NB4 (cell line): ENCODE results near the gene PERCC1.

Experiments used
- CTCF ChIP-seq: IDR thresholded peaks from one replicate; pipeline ENCODE4 v1.5.1; 2012; ENCODE audit warnings: low read depth, low read length
- MAX ChIP-seq: IDR thresholded peaks from 2 replicates; pipeline ENCODE4 v1.6.1; 2011; ENCODE audit warnings: low read depth, low read length
- MYC ChIP-seq: IDR thresholded peaks from 2 replicates; pipeline ENCODE4 v1.6.1; 2011; ENCODE audit warnings: low read depth, low read length
- POLR2A ChIP-seq: IDR thresholded peaks from 2 replicates; pipeline ENCODE4 v1.6.1; 2011; ENCODE audit warnings: mild to moderate bottlenecking; ENCODE audit not compliant: insufficient read length; ENCODE audit errors: extremely low read depth

- TF ChIP-seq CTCF (no peak), POLR2A (no peak), MYC (no peak), MAX (no peak)
These were observed 26.1 kb downstream of the PERCC1 start for GRCh38 chr16:1456951-1457350.
